IMR-90 (cell line): ENCODE data around the gene NRCAM. TPM values are rescaled to one million over a fixed set of nuclear protein-coding genes. Genes with fewer than 3 reads are reported as not detected.

Experiments used
- ATAC-seq: fragments of 200-7000 bp; cut with Tn5 transposase; 2 replicates; pipeline ENCODE4 v1.9.1; 2020; ENCODE audit warnings: low read depth, mild to moderate bottlenecking, moderate library complexity
- BruUV-seq: library from RNA; stranded (reverse); fragments of 400-500 nt; replicated peaks from 2 replicates; lab custom pipeline; 2021; lab: Mats Ljungman, UMichigan
- CTCF ChIA-PET: fragments of 300-600 bp; formaldehyde crosslinking; extraction: SDS; loops from one replicate; lab custom pipeline; 2021; ENCODE audit warnings: antibody characterized with exemption; lab: Yijun Ruan, JAX
- POLR2A ChIA-PET: fragments of 300-600 bp; sonication (Branson Sonifier 250); formaldehyde crosslinking; loops from one replicate; lab custom pipeline; 2022; ENCODE audit warnings: antibody characterized with exemption; ENCODE audit not compliant: unreplicated experiment; lab: Charles Lee
- DNase-seq: peaks from one replicate; pipeline ENCODE4 v3.0.0; 2013
- H2AFZ ChIP-seq: replicated peaks from 2 replicates; pipeline ENCODE3; 2013; ENCODE audit warnings: low read length, mild to moderate bottlenecking; ENCODE audit not compliant: poor library complexity
- H2AK5ac ChIP-seq: 2 replicates; pipeline ENCODE4 v1.6.1; 2013; ENCODE audit warnings: low read depth, low read length, inconsistent platforms
- H2AK9ac ChIP-seq: replicated peaks from 2 replicates; pipeline ENCODE3; 2013; ENCODE audit warnings: mild to moderate bottlenecking, low read depth, low read length, moderate library complexity; ENCODE audit not compliant: poor library complexity
- H2BK120ac ChIP-seq: 2 replicates; pipeline ENCODE4 v1.6.1; 2013; ENCODE audit warnings: low read depth, low read length, inconsistent platforms
- H2BK15ac ChIP-seq: 3 replicates; pipeline ENCODE4 v1.6.1; 2013; ENCODE audit warnings: low read depth, low read length, inconsistent platforms
- H2BK20ac ChIP-seq: 2 replicates; pipeline ENCODE4 v1.6.1; 2013; ENCODE audit warnings: low read depth, mild to moderate bottlenecking, inconsistent platforms, low read length, moderate library complexity
- H2BK5ac ChIP-seq: 2 replicates; pipeline ENCODE4 v1.6.1; 2013; ENCODE audit warnings: mild to moderate bottlenecking, low read depth, low read length, inconsistent platforms; ENCODE audit not compliant: poor library complexity, severe bottlenecking
- H3K14ac ChIP-seq: replicated peaks from 2 replicates; pipeline ENCODE4 v1.6.1; 2013; ENCODE audit warnings: low read depth, low read length, inconsistent platforms
- H3K18ac ChIP-seq: 2 replicates; pipeline ENCODE4 v1.6.1; 2013; ENCODE audit warnings: low read depth, low read length, control low read depth
- H3K23ac ChIP-seq: 2 replicates; pipeline ENCODE4 v1.6.1; 2013; ENCODE audit warnings: low read depth, low read length, inconsistent platforms
- H3K27ac ChIP-seq: 2 replicates; pipeline ENCODE4 v1.5.1; 2013; ENCODE audit warnings: mild to moderate bottlenecking, control low read depth, low read length; ENCODE audit not compliant: insufficient read depth
- H3K27me3 ChIP-seq: 2 replicates; pipeline ENCODE4 v1.6.1; 2013; ENCODE audit warnings: low read length; ENCODE audit not compliant: control insufficient read depth, insufficient read depth
- H3K36me3 ChIP-seq: 2 replicates; pipeline ENCODE4 v1.6.1; 2013; ENCODE audit warnings: low read length, mixed read lengths; ENCODE audit not compliant: control insufficient read depth, insufficient read depth
- H3K4ac ChIP-seq: 2 replicates; pipeline ENCODE4 v1.6.1; 2013; ENCODE audit warnings: low read depth, low read length, inconsistent platforms
- H3K4me1 ChIP-seq: 2 replicates; pipeline ENCODE4 v1.6.1; 2013; ENCODE audit warnings: low read length, mixed read lengths; ENCODE audit not compliant: control insufficient read depth, insufficient read depth
- H3K4me2 ChIP-seq: 2 replicates; pipeline ENCODE4 v1.6.1; 2013; ENCODE audit warnings: low read depth, mild to moderate bottlenecking, control low read depth, low read length, moderate library complexity
- H3K4me3 ChIP-seq: 2 replicates; pipeline ENCODE4 v1.5.1; 2013; ENCODE audit warnings: low read depth, mild to moderate bottlenecking, control low read depth, low read length, moderate library complexity; ENCODE audit not compliant: insufficient read depth
- H3K56ac ChIP-seq: 2 replicates; pipeline ENCODE4 v1.6.1; 2013; ENCODE audit warnings: low read length, inconsistent platforms; ENCODE audit not compliant: insufficient read depth; ENCODE audit errors: extremely low read depth
- H3K79me1 ChIP-seq, 2 experiments: 2 replicates each; pipeline ENCODE4 v1.6.1; 2013; ENCODE audit warnings: low read length in 2 of 2, inconsistent platforms in 1 of 2, low read depth in 1 of 2
- H3K9ac ChIP-seq: 2 replicates; pipeline ENCODE4 v1.6.1; 2013; ENCODE audit warnings: low read depth, low read length, control low read depth
- H3K9me1 ChIP-seq: 2 replicates; pipeline ENCODE4 v1.6.1; 2013; ENCODE audit warnings: low read length, inconsistent platforms; ENCODE audit not compliant: insufficient read depth
- H3K9me3 ChIP-seq: 2 replicates; pipeline ENCODE4 v1.6.1; 2013; ENCODE audit warnings: low read length; ENCODE audit not compliant: control insufficient read depth, insufficient read depth
- H4K20me1 ChIP-seq: 2 replicates; pipeline ENCODE4 v1.6.1; 2013; ENCODE audit warnings: low read length, inconsistent platforms; ENCODE audit not compliant: insufficient read depth
- H4K5ac ChIP-seq: 2 replicates; pipeline ENCODE4 v1.6.1; 2013; ENCODE audit warnings: mild to moderate bottlenecking, low read depth, low read length, control low read depth
- H4K8ac ChIP-seq, 2 experiments: 2 replicates each; pipeline ENCODE4 v1.6.1; 2013; ENCODE audit warnings: low read depth in 2 of 2, low read length in 2 of 2, control low read depth in 1 of 2, inconsistent platforms in 1 of 2
- H4K91ac ChIP-seq: 2 replicates; pipeline ENCODE4 v1.6.1; 2013; ENCODE audit warnings: low read depth, low read length, inconsistent platforms; ENCODE audit not compliant: insufficient read depth
- MAFK ChIP-seq: IDR thresholded peaks from 2 replicates; pipeline ENCODE4 v1.6.1; 2012; ENCODE audit warnings: low read depth, low read length, improper control_type of control experiment
- MXI1 ChIP-seq: IDR thresholded peaks from 2 replicates; pipeline ENCODE4 v1.6.1; 2012; ENCODE audit warnings: low read depth, mild to moderate bottlenecking, low read length, moderate library complexity, borderline replicate concordance
- WGBS, 2 experiments: methylation state at CpG; one replicate each; pipeline versions ENCODE4 v1.1.5 to v1.1.7; 2013; ENCODE audit warnings: missing lambda C conversion rate in 2 of 2; ENCODE audit not compliant: insufficient read length in 1 of 2; ENCODE audit errors: extremely low coverage in 2 of 2; 5-methylcytosine and 5-hydroxymethylcytosine counted together
- dilution Hi-C: fragments of 300-500 bp; cut with HindIII; formaldehyde crosslinking; loops from one replicate; pipeline ENCODE4 v1.14.3; 2018; ENCODE audit warnings: low sequenced_read_pairs; ENCODE audit not compliant: unreplicated experiment
- in situ Hi-C: fragments of 300-500 bp; cut with MboI; formaldehyde crosslinking; loops from 3 replicates; pipeline ENCODE4 v1.14.3; 2019; ENCODE audit warnings: low sequenced_read_pairs, inconsistent platforms, mixed read lengths
- intact Hi-C: fragments of 100-400 bp; cut with micrococcal nuclease; formaldehyde crosslinking; loops from 2 replicates; pipeline ENCODE4 v1.10.0; 2022
- polyA plus RNA-seq, 3 experiments: library from polyadenylated mRNA; depleted of rRNA; stranded (reverse); fragments of >200 nt; gene quantifications; 2 replicates each; pipeline ENCODE4 v1.2.3, GENCODE V29; 2012; ENCODE audit warnings: low replicate concordance in 1 of 3
- total RNA-seq: library from RNA; depleted of rRNA; stranded (reverse); fragments of >200 nt; gene quantifications from 2 replicates; pipeline ENCODE4 v1.2.3, GENCODE V29; 2012

NRCAM gene
- total and polyA plus RNA-seq, 2 of the 4 experiments (the other 2 are of a cell fraction) = 0.46 to 1.1 TPM

GRCh38 chr7:108278776-108279175 lies 177.5 kb downstream of the NRCAM start:
- H2AFZ ChIP-seq = no peak overlapping the region
- no peak overlapping the region for H3K56ac ChIP-seq
- no peak overlapping the region for H3K27ac ChIP-seq
- H3K4ac ChIP-seq = no peak overlapping the region
- no peaks in the 10 kb centered on the region for H3K79me1 ChIP-seq
- H2AK5ac ChIP-seq = no peak overlapping the region
- DNase-seq = no peak
- no peak overlapping the region for H4K91ac ChIP-seq
- no peak for ATAC-seq
- H2BK5ac ChIP-seq = no peak overlapping the region
- CTCF ChIA-PET = no interaction called here
- H3K4me2 ChIP-seq = no peak overlapping the region
- dilution Hi-C loops (no loop called here), in situ Hi-C loops (no loop called here), intact Hi-C loops (no loop called here)
- WGBS, 2 experiments = no CpG with 5 or more reads among the region's 5 CpGs
- H3K27me3 ChIP-seq = peaks cover 4% of the 10 kb centered on the region; the same call in 1 of the 2 replicates
- H3K9me3 ChIP-seq = no peaks in the 10 kb centered on the region
- H3K14ac ChIP-seq = no peak overlapping the region
- no peak overlapping the region for H2BK15ac ChIP-seq
- TF ChIP-seq MXI1 = no peak
- TF ChIP-seq MAFK = no peak
- H3K4me3 ChIP-seq = no peak overlapping the region
- H3K36me3 ChIP-seq = no peaks in the 10 kb centered on the region
- no peaks in the 10 kb centered on the region for H3K9me1 ChIP-seq
- H4K20me1 ChIP-seq = no peaks in the 10 kb centered on the region
- no peak overlapping the region for H3K23ac ChIP-seq
- no peak overlapping the region for H2AK9ac ChIP-seq
- H2BK20ac ChIP-seq = no peak overlapping the region
- BruUV-seq = no TSS peak
- no peaks in the 10 kb centered on the region for H3K4me1 ChIP-seq
- no peak overlapping the region for H3K9ac ChIP-seq
- no peak overlapping the region for H4K8ac ChIP-seq
- H2BK120ac ChIP-seq = no peak overlapping the region
- no peak overlapping the region for H4K5ac ChIP-seq
- POLR2A ChIA-PET = no interaction called here
- no peak overlapping the region for H3K18ac ChIP-seq
